ENCODE results near the gene PSMD9.

The PSMD9 gene

DNA sequence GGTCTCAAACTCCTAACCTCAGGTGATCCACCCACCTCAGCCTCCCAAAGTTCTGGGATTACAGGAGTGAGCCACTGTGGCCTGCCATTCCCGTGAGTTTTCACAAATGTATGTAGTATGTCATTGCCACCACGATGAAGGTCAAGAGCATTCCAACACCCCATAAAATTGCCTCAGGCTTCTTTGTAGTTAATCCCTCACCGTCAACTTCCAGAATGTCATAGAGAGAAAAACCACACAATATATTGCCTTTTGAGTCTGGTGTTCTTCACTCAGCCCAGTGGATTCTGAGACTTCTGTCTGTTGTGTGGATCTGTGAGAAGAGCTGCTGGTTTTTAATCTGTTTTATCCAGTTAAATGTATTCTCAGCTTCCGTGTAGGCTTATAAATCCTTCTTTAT, 17.2 kb downstream of the PSMD9 start:
- ChIA-PET POLR2A (no interaction called here), CTCF (interaction anchor here (1.0 to 1.5 kb wide), 3 partner anchors 11 to 111 kb away, joined by 3 read pairs; no protein-coding TSS in a partner anchor)
- DNase-seq (ENCODE audit: extremely low spot score): no peak
- TF ChIP-seq, protein P1, sequence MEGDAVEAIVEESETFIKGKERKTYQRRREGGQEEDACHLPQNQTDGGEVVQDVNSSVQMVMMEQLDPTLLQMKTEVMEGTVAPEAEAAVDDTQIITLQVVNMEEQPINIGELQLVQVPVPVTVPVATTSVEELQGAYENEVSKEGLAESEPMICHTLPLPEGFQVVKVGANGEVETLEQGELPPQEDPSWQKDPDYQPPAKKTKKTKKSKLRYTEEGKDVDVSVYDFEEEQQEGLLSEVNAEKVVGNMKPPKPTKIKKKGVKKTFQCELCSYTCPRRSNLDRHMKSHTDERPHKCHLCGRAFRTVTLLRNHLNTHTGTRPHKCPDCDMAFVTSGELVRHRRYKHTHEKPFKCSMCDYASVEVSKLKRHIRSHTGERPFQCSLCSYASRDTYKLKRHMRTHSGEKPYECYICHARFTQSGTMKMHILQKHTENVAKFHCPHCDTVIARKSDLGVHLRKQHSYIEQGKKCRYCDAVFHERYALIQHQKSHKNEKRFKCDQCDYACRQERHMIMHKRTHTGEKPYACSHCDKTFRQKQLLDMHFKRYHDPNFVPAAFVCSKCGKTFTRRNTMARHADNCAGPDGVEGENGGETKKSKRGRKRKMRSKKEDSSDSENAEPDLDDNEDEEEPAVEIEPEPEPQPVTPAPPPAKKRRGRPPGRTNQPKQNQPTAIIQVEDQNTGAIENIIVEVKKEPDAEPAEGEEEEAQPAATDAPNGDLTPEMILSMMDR (IDR thresholded peaks at IDR 0.05; ENCODE audit: control extremely low read depth, extremely low read depth, low read depth, missing control alignments): no peak

DNA sequence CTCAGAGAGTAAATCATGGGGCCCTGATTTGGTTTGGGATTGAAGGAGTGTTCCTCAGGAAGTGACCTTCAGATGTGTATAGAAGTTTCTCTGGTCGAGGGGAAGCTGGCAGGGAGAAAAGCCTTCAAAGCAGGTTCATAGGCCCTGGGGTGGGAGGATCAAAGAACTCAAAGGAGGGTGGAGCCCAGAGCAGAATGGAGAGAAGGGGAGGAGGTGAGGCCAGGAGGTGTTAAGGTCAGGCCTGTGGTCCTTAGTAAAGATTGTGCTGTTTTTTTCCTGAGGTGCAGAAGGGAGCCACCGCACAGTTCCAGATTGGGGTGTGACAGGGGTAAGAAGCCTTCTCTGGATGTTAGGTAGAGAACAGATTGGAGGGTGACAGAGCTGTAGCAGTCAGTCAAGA, 20.1 kb downstream of the PSMD9 start:
- TF ChIP-seq, protein P1 (IDR thresholded peaks at IDR 0.05; ENCODE audit: control extremely low read depth, extremely low read depth, low read depth, missing control alignments): no peak
- no peak for DNase-seq (ENCODE audit: extremely low spot score)
- ChIA-PET CTCF (interaction anchor here (1.4 to 3.1 kb wide), 2 partner anchors 10 to 215 kb away, joined by 3 to 9 read pairs; partner anchors contain the start of gene CFAP251), POLR2A (interaction anchor here (0.6 kb wide), 1 partner anchor 71 kb away, joined by 5 read pairs; no protein-coding TSS in a partner anchor)

DNA sequence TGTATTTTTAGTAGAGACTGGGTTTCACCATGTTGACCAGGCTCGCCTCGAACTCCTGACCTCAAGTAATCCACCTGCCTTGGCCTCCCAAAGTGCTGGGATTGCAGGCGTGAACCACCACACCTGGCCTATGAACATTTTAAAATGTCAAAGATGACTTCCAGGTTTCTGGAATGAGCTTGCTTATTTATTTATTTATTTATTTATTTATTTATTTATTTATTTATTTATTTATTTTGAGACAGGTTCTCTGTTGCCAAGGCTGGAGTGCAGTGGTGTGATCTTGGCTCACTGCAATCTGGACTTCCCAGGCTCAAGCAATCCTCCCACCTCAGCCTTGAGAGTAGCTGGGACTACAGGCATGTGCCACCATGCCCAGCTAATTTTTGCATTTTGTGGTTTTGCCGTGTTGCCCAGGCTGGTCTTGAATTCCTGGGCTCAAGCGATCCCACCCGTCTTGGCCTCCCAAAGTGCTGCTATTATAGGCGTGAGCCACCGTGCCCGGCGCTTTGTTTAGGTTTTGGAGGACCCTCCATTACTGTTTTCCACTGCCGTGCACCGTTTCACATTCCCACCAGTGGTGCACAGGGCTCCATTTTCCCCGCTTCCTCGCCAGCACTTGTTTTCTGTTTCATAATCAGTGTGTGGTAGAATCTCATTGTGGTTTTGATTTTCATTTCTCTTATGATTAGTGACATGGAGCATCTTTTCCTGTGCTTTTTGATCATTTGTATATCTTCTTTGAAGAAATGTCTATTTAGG, 23.4 kb downstream of the PSMD9 start:
- TF ChIP-seq, protein P1 (IDR thresholded peaks at IDR 0.05; ENCODE audit: control extremely low read depth, extremely low read depth, low read depth, missing control alignments): no peak
- no peak for DNase-seq (ENCODE audit: extremely low spot score)
- CTCF ChIA-PET: interaction anchor here (1.0 kb wide), 2 partner anchors 58 to 118 kb away, joined by 3 read pairs; partner anchors contain the start of gene RHOF
- POLR2A ChIA-PET: interaction anchor here (0.7 kb wide), 1 partner anchor 244 kb away, joined by 3 read pairs; no protein-coding TSS in a partner anchor

DNA sequence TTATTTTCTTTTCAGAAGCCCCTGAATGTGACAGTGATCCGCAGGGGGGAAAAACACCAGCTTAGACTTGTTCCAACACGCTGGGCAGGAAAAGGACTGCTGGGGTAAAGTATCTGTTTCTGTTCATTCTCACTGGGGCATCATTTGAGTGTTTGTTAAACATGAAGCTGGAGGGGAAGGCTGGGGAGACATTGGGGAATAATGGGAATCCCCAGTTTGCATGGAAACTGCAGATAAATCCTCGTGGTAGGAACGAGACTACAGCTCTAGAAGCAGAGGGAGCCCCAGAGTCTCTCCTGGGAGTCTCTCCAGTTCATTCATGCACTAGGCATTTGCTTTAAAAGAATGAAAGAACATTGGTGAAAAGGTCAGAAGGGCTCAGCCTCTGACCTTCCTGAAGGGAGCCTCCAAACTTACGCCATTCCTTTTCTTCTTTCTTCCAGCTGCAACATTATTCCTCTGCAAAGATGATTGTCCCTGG, 27.3 kb downstream of the PSMD9 start:
- ChIA-PET CTCF (interaction anchor here (0.9 to 1.7 kb wide), 9 partner anchors 10 to 139 kb away, joined by 3 to 7 read pairs (median 3); partner anchors contain the start of gene PSMD9), POLR2A (no interaction called here)
- no peak for DNase-seq (ENCODE audit: extremely low spot score)

DNA sequence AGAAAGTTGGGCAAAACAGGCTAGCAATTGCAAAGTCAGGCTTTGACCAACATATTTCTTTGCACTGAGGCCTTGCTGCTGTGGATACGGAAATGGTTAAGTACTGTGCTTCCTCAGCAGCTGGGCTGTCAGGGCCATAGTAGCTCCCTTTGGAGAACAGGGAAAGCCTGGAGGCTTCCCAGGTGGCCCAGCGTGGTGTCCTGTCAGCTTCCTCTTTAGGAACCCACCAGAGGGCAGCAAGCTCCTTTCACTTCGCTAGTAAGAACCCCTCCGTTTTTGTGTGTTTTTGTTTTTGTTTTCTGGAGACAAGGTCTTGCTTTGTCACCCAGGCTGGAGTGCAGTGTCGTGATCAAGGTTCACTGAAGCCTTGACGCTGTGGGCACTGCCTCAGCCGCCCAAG, 28.1 kb downstream of the PSMD9 start:
- no peak for DNase-seq (ENCODE audit: extremely low spot score)
- POLR2A ChIA-PET: no interaction called here
- CTCF ChIA-PET: interaction anchor here (0.9 to 2.0 kb wide), 11 partner anchors 11 to 138 kb away, joined by 3 to 17 read pairs (median 3); partner anchors contain the start of gene PSMD9
- TF ChIP-seq, protein P1 (IDR thresholded peaks at IDR 0.05; ENCODE audit: control extremely low read depth, extremely low read depth, low read depth, missing control alignments): peak; percentile 30

More for the DNA sequence above, 27.3 kb downstream of the PSMD9 start:
- TF ChIP-seq, protein P1 (IDR thresholded peaks at IDR 0.05; ENCODE audit: control extremely low read depth, extremely low read depth, low read depth, missing control alignments): no peak

DNA sequence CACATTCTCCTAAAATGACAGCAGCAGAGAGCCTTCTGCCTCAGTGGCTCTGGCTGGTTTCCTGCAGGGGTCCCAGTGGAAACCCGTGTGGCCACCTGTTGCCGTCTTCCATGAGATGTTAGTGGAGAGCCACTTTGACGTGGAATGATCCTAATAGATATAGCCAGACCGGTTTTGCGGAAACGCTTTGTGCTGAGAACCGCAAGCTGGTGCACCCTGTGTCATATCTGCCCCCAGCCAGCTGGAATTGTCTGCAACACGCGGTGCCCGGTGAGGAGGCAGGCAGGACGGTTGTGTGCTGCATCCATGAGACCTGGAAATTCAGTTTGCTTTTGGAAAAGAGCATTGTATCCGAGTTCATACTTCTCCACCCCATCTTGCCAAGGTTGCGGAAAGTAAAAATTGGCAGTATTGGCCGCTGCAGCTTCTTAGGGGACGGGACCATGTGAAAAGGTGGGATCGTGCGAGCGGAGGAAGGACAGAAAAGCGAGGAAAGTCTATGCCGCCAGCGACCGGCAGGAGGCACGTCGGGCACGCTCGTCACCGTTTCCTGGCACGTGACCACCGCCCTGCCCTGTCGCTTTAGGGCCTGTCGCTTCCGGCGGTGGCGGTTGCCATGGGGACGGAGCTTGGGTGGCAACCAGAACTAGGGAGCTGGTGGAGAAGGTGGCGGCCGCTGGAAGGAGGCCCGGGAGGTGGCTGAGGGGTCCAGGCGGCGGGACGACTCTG, 29.5 kb downstream of the PSMD9 start, which contains the start of gene CFAP251:
Gene CFAP251 (plus strand): TSS at position 643 of the 729 bp plus-strand sequence. CDS start 2,714 bp downstream, outside the sequence.
- ChIA-PET CTCF (interaction anchor here (0.6 to 2.9 kb wide), 21 partner anchors 9 to 582 kb away, joined by 3 to 17 read pairs (median 5); partner anchors contain the start of gene RHOF), POLR2A (no interaction called here)
- DNase-seq (ENCODE audit: extremely low spot score): peak; percentile 97

More for the DNA sequence above, 29.5 kb downstream of the PSMD9 start, which contains the start of gene CFAP251:
- TF ChIP-seq, protein P1 (IDR thresholded peaks at IDR 0.05; ENCODE audit: control extremely low read depth, extremely low read depth, low read depth, missing control alignments): peak; percentile 56

All from GM10248 (cell line).